Endothelial cell of umbilical vein (primary cell): ENCODE results near the gene ME3. TPM values are rescaled to one million over a fixed set of nuclear protein-coding genes. Genes with fewer than 3 reads are reported as not detected.

Source experiments
- BruUV-seq: library from RNA; stranded (reverse); fragments of 400-500 nt; replicated peaks from 2 replicates; lab custom pipeline; 2021; lab: Mats Ljungman, UMichigan
- CTCF ChIA-PET: fragments of 300-600, 350-600 bp; sonication (Branson Sonifier 250); formaldehyde crosslinking; loops from one replicate; lab custom pipeline; 2021; ENCODE audit warnings: antibody characterized with exemption, inconsistent platforms; lab: Charles Lee
- POLR2A ChIA-PET: fragments of 300-600, 350-600 bp; sonication (Branson Sonifier 250); formaldehyde crosslinking; loops from one replicate; lab custom pipeline; 2021; ENCODE audit warnings: antibody characterized with exemption, inconsistent platforms; lab: Charles Lee
- DNase-seq: peaks from one replicate; pipeline ENCODE4 v3.0.0-alpha.2; 2011; ENCODE audit warnings: low read depth, low spot score
- FAIRE-seq: peaks from 2 replicates; lab custom pipeline; 2011; peaks lifted over from hg19 to GRCh38; lab: Jason Lieb, UNC
- H2AFZ ChIP-seq: 2 replicates; pipeline ENCODE4 v1.6.0; 2012; ENCODE audit warnings: low read depth, low read length, control low read depth, inconsistent platforms
- H3K27ac ChIP-seq: 2 replicates; pipeline ENCODE4 v1.5.1; 2011; ENCODE audit warnings: low read depth, mild to moderate bottlenecking, control low read depth, low read length, moderate library complexity; ENCODE audit not compliant: insufficient read depth
- H3K27me3 ChIP-seq, 2 experiments: 2 replicates each; pipeline versions ENCODE4 v1.6.0 to v1.6.1; 2011; ENCODE audit warnings: low read length in 2 of 2, mixed read lengths in 1 of 2; ENCODE audit not compliant: control insufficient read depth in 2 of 2, insufficient read depth in 2 of 2
- H3K36me3 ChIP-seq, 2 experiments: 2 replicates in 1 of 2; 3 replicates in 1 of 2; pipeline ENCODE4 v1.5.1; 2011; ENCODE audit warnings: low read length in 2 of 2, mild to moderate bottlenecking in 1 of 2, moderate library complexity in 1 of 2; ENCODE audit not compliant: control insufficient read depth in 2 of 2, insufficient read depth in 2 of 2; ENCODE audit errors: extremely low read depth in 1 of 2
- H3K4me1 ChIP-seq: 3 replicates; pipeline ENCODE4 v1.5.1; 2011; ENCODE audit warnings: mild to moderate bottlenecking, low read length; ENCODE audit not compliant: control insufficient read depth, insufficient read depth; ENCODE audit errors: extremely low read depth
- H3K4me2 ChIP-seq: 2 replicates; pipeline ENCODE4 v1.6.1; 2011; ENCODE audit warnings: low read length, control low read depth, mixed read lengths; ENCODE audit not compliant: insufficient read depth
- H3K4me3 ChIP-seq, 3 experiments: fragments of 200-600 bp in 1 of 3; sonication (generic), shearing (Covaris generic) in 1 of 3; replicated peaks in 1 of 3; 2 replicates each; pipeline ENCODE4 v1.5.1; 2011 to 2016; ENCODE audit warnings: control low read depth in 3 of 3, low read length in 3 of 3, mild to moderate bottlenecking in 2 of 3, inconsistent platforms in 1 of 3, low read depth in 1 of 3, moderate library complexity in 1 of 3; ENCODE audit not compliant: insufficient read depth in 1 of 3
- H3K79me2 ChIP-seq: 2 replicates; pipeline ENCODE4 v1.6.0; 2012; ENCODE audit warnings: low read length, inconsistent platforms; ENCODE audit not compliant: control insufficient read depth, insufficient read depth
- H3K9ac ChIP-seq: replicated peaks from 2 replicates; pipeline ENCODE3; 2011; ENCODE audit warnings: low read length, control low read depth; ENCODE audit not compliant: insufficient read depth; ENCODE audit errors: extremely low read depth
- H3K9me1 ChIP-seq: replicated peaks from 3 replicates; pipeline ENCODE4 v1.6.0; 2011; ENCODE audit warnings: mild to moderate bottlenecking, low read length; ENCODE audit not compliant: control insufficient read depth, insufficient read depth; ENCODE audit errors: extremely low read depth
- H3K9me3 ChIP-seq: replicated peaks from 2 replicates; pipeline ENCODE4 v1.5.1; 2012; ENCODE audit warnings: low read length, inconsistent platforms; ENCODE audit not compliant: control insufficient read depth, insufficient read depth
- H4K20me1 ChIP-seq: replicated peaks from 2 replicates; pipeline ENCODE3; 2011; ENCODE audit warnings: mild to moderate bottlenecking, low read length; ENCODE audit not compliant: control insufficient read depth, insufficient read depth; ENCODE audit errors: extremely low read depth
- EZH2 ChIP-seq: IDR thresholded peaks from 2 replicates; pipeline ENCODE4 v1.6.1; 2012; ENCODE audit warnings: borderline replicate concordance, low read depth, mild to moderate bottlenecking, moderate library complexity, low read length, inconsistent platforms; ENCODE audit not compliant: severe bottlenecking
- JUN ChIP-seq: IDR thresholded peaks from 2 replicates; pipeline ENCODE4 v1.6.1; 2011; ENCODE audit warnings: borderline replicate concordance, low read depth; ENCODE audit not compliant: insufficient read length, insufficient read depth
- MYC ChIP-seq: IDR thresholded peaks from one replicate; pipeline ENCODE4 v1.6.1; 2011; ENCODE audit warnings: mild to moderate bottlenecking, low read depth, low read length
- POLR2A ChIP-seq: IDR thresholded peaks from 2 replicates; pipeline ENCODE4 v1.6.1; 2012; ENCODE audit warnings: low read depth, mild to moderate bottlenecking, control low read depth, low read length
- dilution Hi-C: fragments of 300-500 bp; cut with MboI; formaldehyde crosslinking; loops from one replicate; pipeline ENCODE4 v1.15.0; 2019; ENCODE audit warnings: low sequenced_read_pairs; ENCODE audit not compliant: extremely low pct_ligation_motif_present
- intact Hi-C: fragments of 100-400 bp; cut with micrococcal nuclease; formaldehyde crosslinking; loops from one replicate; pipeline ENCODE4 v1.10.0; 2022
- polyA plus RNA-seq, 4 experiments: library from polyadenylated mRNA; depleted of rRNA in 3 of 4; stranded (reverse) in 3 of 4; unstranded in 1 of 4; fragments of >200 nt; gene quantifications; 2 replicates each; pipeline versions ENCODE4 v1.2.1 to v1.2.3, GENCODE V29; 2011 to 2012; ENCODE audit warnings: missing spikeins in 1 of 4
- total RNA-seq: library from RNA; stranded (reverse); gene quantifications from 2 replicates; pipeline ENCODE4 v1.2.3, GENCODE V29; 2021
- TF ChIP-seq, protein P1 (sequence below): IDR thresholded peaks from 2 replicates; pipeline ENCODE4 v1.6.1; 2011; ENCODE audit not compliant: insufficient read depth, insufficient read length
- TF ChIP-seq, protein P2 (sequence below), 2 donors: IDR thresholded peaks; 1 replicate in 1 of 2; 2 replicates in 1 of 2; pipeline ENCODE4 v1.5.1; 2011; ENCODE audit warnings: low read length in 2 of 2, mild to moderate bottlenecking in 2 of 2, moderate library complexity in 2 of 2, control low read depth in 1 of 2, inconsistent platforms in 1 of 2, low read depth in 1 of 2; ENCODE audit not compliant: insufficient read depth in 1 of 2; ENCODE audit errors: extremely low read depth in 1 of 2

Gene ME3
- total and polyA plus RNA-seq, 2 donors (not counting 3 experiments of a cell fraction or from before 2014, with no cell fraction given) = 26.9 to 30.4 TPM

DNA sequence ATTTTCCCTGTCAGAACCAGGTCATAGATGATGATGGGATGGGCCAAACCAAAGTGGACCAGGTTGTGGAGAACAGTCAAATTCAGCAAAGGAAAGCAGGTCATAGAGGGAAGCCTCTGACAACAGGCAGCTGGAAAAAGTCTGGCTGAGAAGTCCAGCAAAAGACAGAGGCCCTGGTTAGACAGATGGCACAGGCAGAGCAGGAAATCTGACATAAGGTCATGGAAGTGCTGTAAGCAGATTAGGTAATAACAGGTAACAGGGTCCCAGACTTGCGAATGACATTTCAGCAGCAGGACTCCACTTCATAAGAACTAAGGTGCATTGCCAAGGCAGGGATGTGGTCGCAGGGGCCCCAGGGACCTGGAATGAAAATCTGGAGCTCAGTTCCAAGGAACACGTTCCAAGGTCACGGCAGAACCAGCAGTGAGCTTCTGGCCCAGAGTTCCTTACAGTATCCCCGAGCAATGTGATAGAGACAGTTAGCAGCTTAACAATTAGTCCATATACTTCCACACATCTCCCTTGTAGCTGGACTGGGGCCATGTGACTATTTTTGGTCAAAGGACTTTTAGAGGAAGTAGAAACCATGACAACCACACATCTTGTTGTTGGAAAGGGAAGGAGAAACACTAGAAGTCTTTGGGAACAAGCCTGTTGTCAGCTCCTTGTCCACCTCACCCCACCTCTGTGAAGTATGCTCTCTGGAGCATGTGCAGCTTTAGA lies 75.4 kb downstream of the ME3 start:
- DNase-seq = peak; percentile 95
- Histone ChIP-seq H3K4me1 (peaks cover 43% of the 10 kb centered on the region), H4K20me1 (no peaks in the 10 kb centered on the region), H3K36me3 (no peaks in the 10 kb centered on the region), H3K4me2 (no peak overlapping the region), H3K27ac (peak overlapping the region; percentile 44), H3K9ac (no peak overlapping the region), H3K27me3 (no peaks in the 10 kb centered on the region), H3K4me3 (no peak overlapping the region), H3K9me3 (no peaks in the 10 kb centered on the region), H3K9me1 (no peaks in the 10 kb centered on the region), H3K79me2 (no peaks in the 10 kb centered on the region), H2AFZ (no peak overlapping the region)
- dilution Hi-C loops = loop anchor here (25.0 kb wide), 1 partner anchor 110 kb away; no protein-coding TSS in a partner anchor
- CTCF ChIA-PET = interaction anchor here (7.0 kb wide), 1 partner anchor 10 kb away, joined by 67 read pairs; no protein-coding TSS in a partner anchor
- POLR2A ChIA-PET = no interaction called here
- FAIRE-seq = no peak
- BruUV-seq = TSS peak; percentile 67
- TF ChIP-seq, protein P1, sequence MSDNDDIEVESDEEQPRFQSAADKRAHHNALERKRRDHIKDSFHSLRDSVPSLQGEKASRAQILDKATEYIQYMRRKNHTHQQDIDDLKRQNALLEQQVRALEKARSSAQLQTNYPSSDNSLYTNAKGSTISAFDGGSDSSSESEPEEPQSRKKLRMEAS = peak; percentile 54
- TF ChIP-seq MYC (no peak), EZH2 (no peak), POLR2A (no peak), JUN (no peak)
- TF ChIP-seq, protein P2, sequence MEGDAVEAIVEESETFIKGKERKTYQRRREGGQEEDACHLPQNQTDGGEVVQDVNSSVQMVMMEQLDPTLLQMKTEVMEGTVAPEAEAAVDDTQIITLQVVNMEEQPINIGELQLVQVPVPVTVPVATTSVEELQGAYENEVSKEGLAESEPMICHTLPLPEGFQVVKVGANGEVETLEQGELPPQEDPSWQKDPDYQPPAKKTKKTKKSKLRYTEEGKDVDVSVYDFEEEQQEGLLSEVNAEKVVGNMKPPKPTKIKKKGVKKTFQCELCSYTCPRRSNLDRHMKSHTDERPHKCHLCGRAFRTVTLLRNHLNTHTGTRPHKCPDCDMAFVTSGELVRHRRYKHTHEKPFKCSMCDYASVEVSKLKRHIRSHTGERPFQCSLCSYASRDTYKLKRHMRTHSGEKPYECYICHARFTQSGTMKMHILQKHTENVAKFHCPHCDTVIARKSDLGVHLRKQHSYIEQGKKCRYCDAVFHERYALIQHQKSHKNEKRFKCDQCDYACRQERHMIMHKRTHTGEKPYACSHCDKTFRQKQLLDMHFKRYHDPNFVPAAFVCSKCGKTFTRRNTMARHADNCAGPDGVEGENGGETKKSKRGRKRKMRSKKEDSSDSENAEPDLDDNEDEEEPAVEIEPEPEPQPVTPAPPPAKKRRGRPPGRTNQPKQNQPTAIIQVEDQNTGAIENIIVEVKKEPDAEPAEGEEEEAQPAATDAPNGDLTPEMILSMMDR (IDR thresholded peaks at IDR 0.05; ENCODE audit: extremely low read depth in 1 of 2, insufficient read depth in 1 of 2, low read depth in 1 of 2, low read length in 2 of 2) = no peak
- intact Hi-C loops = no loop called here
